H9 (cell line): ENCODE data around the gene TMEM116. TPM values are rescaled to one million over a fixed set of nuclear protein-coding genes. Genes with fewer than 3 reads are reported as not detected.
"Not testable (repeated sequence)": the region's sequence is repeated elsewhere in the genome, so short reads cannot be mapped to it uniquely, and the experiment has no call there.

Source experiments
- DNase-seq: peaks from one replicate; pipeline ENCODE4 v3.0.0-alpha.2; 2017
- H2AFZ ChIP-seq: one replicate; pipeline ENCODE4 v1.6.1; 2013; ENCODE audit warnings: mild to moderate bottlenecking, low read length, control low read depth, moderate library complexity
- H2AK5ac ChIP-seq: 2 replicates; pipeline ENCODE4 v1.6.1; 2013; ENCODE audit warnings: low read length, control low read depth, mixed read lengths; ENCODE audit not compliant: insufficient read length
- H2BK120ac ChIP-seq: one replicate; pipeline ENCODE4 v1.6.1; 2013; ENCODE audit warnings: low read depth, mild to moderate bottlenecking, low read length, control low read depth, inconsistent platforms; ENCODE audit not compliant: poor library complexity, severe bottlenecking
- H2BK12ac ChIP-seq: 2 replicates; pipeline ENCODE4 v1.6.1; 2013; ENCODE audit warnings: low read length, control low read depth, mixed read lengths, low read depth; ENCODE audit not compliant: insufficient read length
- H2BK15ac ChIP-seq: 2 replicates; pipeline ENCODE4 v1.6.1; 2013; ENCODE audit warnings: low read depth, low read length, control low read depth
- H2BK20ac ChIP-seq: one replicate; pipeline ENCODE4 v1.6.1; 2013; ENCODE audit warnings: low read depth, mild to moderate bottlenecking, low read length, control low read depth, inconsistent platforms; ENCODE audit not compliant: poor library complexity, severe bottlenecking
- H2BK5ac ChIP-seq: 2 replicates; pipeline ENCODE4 v1.6.1; 2013; ENCODE audit warnings: low read length, control low read depth, mixed read lengths; ENCODE audit not compliant: insufficient read length
- H3K14ac ChIP-seq: 2 replicates; pipeline ENCODE4 v1.6.1; 2013; ENCODE audit warnings: low read length, control low read depth; ENCODE audit not compliant: insufficient read depth
- H3K18ac ChIP-seq: 2 replicates; pipeline ENCODE4 v1.6.1; 2013; ENCODE audit warnings: low read depth, mild to moderate bottlenecking, mixed read lengths, low read length, control low read depth; ENCODE audit not compliant: insufficient read length
- H3K23ac ChIP-seq: 2 replicates; pipeline ENCODE4 v1.6.1; 2013; ENCODE audit warnings: low read length, control low read depth, mixed read lengths, low read depth; ENCODE audit not compliant: insufficient read length
- H3K23me2 ChIP-seq: 2 replicates; pipeline ENCODE4 v1.6.1; 2013; ENCODE audit warnings: low read depth, mild to moderate bottlenecking, mixed read lengths, low read length, control low read depth; ENCODE audit not compliant: insufficient read length, poor library complexity, severe bottlenecking
- H3K27ac ChIP-seq: 2 replicates; pipeline ENCODE4 v1.5.1; 2013; ENCODE audit warnings: low read length, control low read depth, mixed read lengths, low read depth; ENCODE audit not compliant: insufficient read length
- H3K27me3 ChIP-seq: 2 replicates; pipeline ENCODE4 v1.6.1; 2013; ENCODE audit warnings: low read length, control low read depth, inconsistent platforms; ENCODE audit not compliant: insufficient read depth
- H3K4ac ChIP-seq: 2 replicates; pipeline ENCODE4 v1.6.1; 2013; ENCODE audit warnings: low read depth, mild to moderate bottlenecking, control low read depth, inconsistent platforms, low read length, moderate library complexity
- H3K4me1 ChIP-seq: 2 replicates; pipeline ENCODE4 v1.6.1; 2013; ENCODE audit warnings: low read length, control low read depth, inconsistent platforms; ENCODE audit not compliant: insufficient read depth
- H3K4me2 ChIP-seq: 2 replicates; pipeline ENCODE4 v1.6.1; 2013; ENCODE audit warnings: low read length, control low read depth, mixed read lengths; ENCODE audit not compliant: insufficient read length, insufficient read depth
- H3K56ac ChIP-seq: 2 replicates; pipeline ENCODE4 v1.6.1; 2013; ENCODE audit warnings: low read depth, mild to moderate bottlenecking, mixed read lengths, low read length, control low read depth; ENCODE audit not compliant: insufficient read length
- H3K79me1 ChIP-seq: 2 replicates; pipeline ENCODE4 v1.6.1; 2013; ENCODE audit warnings: low read depth, mild to moderate bottlenecking, moderate library complexity, low read length, control low read depth, inconsistent platforms; ENCODE audit not compliant: insufficient read depth, poor library complexity, severe bottlenecking
- H3K79me2 ChIP-seq: 2 replicates; pipeline ENCODE4 v1.6.1; 2013; ENCODE audit warnings: low read length, control low read depth, inconsistent platforms; ENCODE audit not compliant: insufficient read depth
- H3K9ac ChIP-seq: 2 replicates; pipeline ENCODE4 v1.6.1; 2013; ENCODE audit warnings: low read length, control low read depth, mixed read lengths; ENCODE audit not compliant: insufficient read length; ENCODE audit errors: extremely low read depth
- H3K9me3 ChIP-seq: one replicate; pipeline ENCODE4 v1.6.1; 2013; ENCODE audit warnings: low read depth, low read length, inconsistent platforms; ENCODE audit not compliant: control insufficient read depth
- H3T11ph ChIP-seq: one replicate; pipeline ENCODE4 v1.6.1; 2013; ENCODE audit warnings: mild to moderate bottlenecking, low read length, control low read depth, inconsistent platforms
- H4K20me1 ChIP-seq: one replicate; pipeline ENCODE4 v1.6.1; 2013; ENCODE audit not compliant: control insufficient read depth, insufficient read length, insufficient read depth
- H4K5ac ChIP-seq: 2 replicates; pipeline ENCODE4 v1.6.1; 2013; ENCODE audit warnings: low read depth, mild to moderate bottlenecking, mixed read lengths, low read length, control low read depth; ENCODE audit not compliant: insufficient read length
- H4K8ac ChIP-seq: replicated peaks from 2 replicates; pipeline ENCODE4 v1.6.1; 2013; ENCODE audit warnings: low read length, control low read depth, mixed read lengths, low read depth; ENCODE audit not compliant: insufficient read length
- H4K91ac ChIP-seq: 2 replicates; pipeline ENCODE4 v1.6.1; 2013; ENCODE audit warnings: low read depth, mild to moderate bottlenecking, moderate library complexity, mixed read lengths, low read length, control low read depth; ENCODE audit not compliant: insufficient read length
- H3K27ac Mint-ChIP-seq, 3 experiments: 2 replicates in 2 of 3; 3 replicates in 1 of 3; pipeline ENCODE4 v1.8.0; 2020 to 2021; ENCODE audit warnings: mixed read lengths in 3 of 3, mild to moderate bottlenecking in 1 of 3, moderate library complexity in 1 of 3
- H3K27me3 Mint-ChIP-seq: 2 replicates; pipeline ENCODE4 v1.8.0; 2021; ENCODE audit warnings: low read depth, mild to moderate bottlenecking, moderate library complexity, mixed read lengths
- H3K36me3 Mint-ChIP-seq, 3 experiments: 2 replicates in 2 of 3; 3 replicates in 1 of 3; pipeline ENCODE4 v1.8.0; 2020 to 2021; ENCODE audit warnings: low read depth in 3 of 3, mixed read lengths in 3 of 3; ENCODE audit not compliant: insufficient read depth in 1 of 3
- H3K4me1 Mint-ChIP-seq, 2 experiments: 2 replicates each; pipeline ENCODE4 v1.8.0; 2020; ENCODE audit warnings: mixed read lengths in 2 of 2
- H3K4me3 Mint-ChIP-seq, 2 experiments: 2 replicates in 1 of 2; 3 replicates in 1 of 2; pipeline ENCODE4 v1.8.0; 2020 to 2021; ENCODE audit warnings: mild to moderate bottlenecking in 2 of 2, mixed read lengths in 2 of 2, moderate library complexity in 1 of 2
- H3K9me3 Mint-ChIP-seq, 2 experiments: 2 replicates in 1 of 2; 3 replicates in 1 of 2; pipeline ENCODE4 v1.8.0; 2020; ENCODE audit warnings: mild to moderate bottlenecking in 2 of 2, mixed read lengths in 2 of 2, moderate library complexity in 1 of 2
- CTCF ChIP-seq: fragments of 200-600 bp; sonication (generic); conservative IDR thresholded peaks from 3 replicates; pipeline ENCODE4 v1.8.0; 2021; ENCODE audit warnings: antibody characterized with exemption, mild to moderate bottlenecking
- WGBS: extraction: QIAGEN DNeasy Blood & Tissue Kit; methylation state at CpG from one replicate; pipeline ENCODE4 v1.1.7; 2013; ENCODE audit warnings: missing lambda C conversion rate, low lambda C conversion rate, mixed read lengths; ENCODE audit not compliant: insufficient read length; ENCODE audit errors: extremely low coverage; 5-methylcytosine and 5-hydroxymethylcytosine counted together
- total RNA-seq: library from RNA; stranded (reverse); gene quantifications from 2 replicates; pipeline ENCODE4 v1.2.1, GENCODE V29; 2021

Gene TMEM116
- total RNA-seq, 1 experiment from 2014 or later: 10.8 TPM

DNA sequence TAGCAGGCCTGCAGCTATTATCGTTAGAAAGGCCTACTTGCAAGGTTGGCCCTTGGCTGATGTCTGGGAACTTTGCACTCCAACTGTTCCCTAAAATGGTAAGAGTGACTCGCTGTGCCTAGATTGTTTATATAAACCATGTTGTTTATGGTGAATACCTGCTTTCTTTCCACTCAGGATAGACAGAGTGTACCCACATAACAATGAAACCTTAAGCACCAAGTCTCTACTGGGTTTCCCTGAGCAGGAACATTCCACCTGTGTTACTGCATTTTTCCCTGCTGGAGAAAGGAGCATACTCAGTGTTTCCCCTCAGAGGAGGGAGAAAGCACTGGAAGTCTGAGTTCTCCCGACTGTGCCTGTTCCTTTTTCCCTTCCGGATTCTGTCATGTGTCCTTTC is 33.0 kb upstream of the TMEM116 start:
- H2BK15ac ChIP-seq: no peak overlapping the region
- no peak overlapping the region for H4K5ac ChIP-seq
- H2BK5ac ChIP-seq: no peak overlapping the region
- no peaks in the 10 kb centered on the region for H3K9me3 ChIP-seq
- no peak for TF ChIP-seq CTCF
- H4K91ac ChIP-seq: no peak overlapping the region
- H2BK12ac ChIP-seq: no peak overlapping the region
- peaks cover 3% of the 10 kb centered on the region; the same call in 1 of the 2 replicates for H3K79me2 ChIP-seq
- H3K36me3 Mint-ChIP-seq: peaks cover 51 to 87% (median 66%) of the 10 kb centered on the region in 3 experiments
- H2BK20ac ChIP-seq: no peak overlapping the region
- no peak overlapping the region for H3T11ph ChIP-seq
- no CpG with 5 or more reads among the region's 4 CpGs for WGBS
- no peak overlapping the region for H3K56ac ChIP-seq
- H3K4me3 Mint-ChIP-seq: no peak overlapping the region
- H3K27ac Mint-ChIP-seq: no peak overlapping the region
- H3K4ac ChIP-seq: no peak overlapping the region
- H3K4me1 Mint-ChIP-seq: no peaks in the 10 kb centered on the region
- no peak overlapping the region for H3K18ac ChIP-seq
- H4K8ac ChIP-seq: no peak overlapping the region
- H3K27me3 ChIP-seq: no peaks in the 10 kb centered on the region
- no peak overlapping the region for H3K9ac ChIP-seq
- DNase-seq: no peak
- no peaks in the 10 kb centered on the region for H3K9me3 Mint-ChIP-seq
- H3K4me2 ChIP-seq: no peak overlapping the region
- H3K79me1 ChIP-seq: no peaks in the 10 kb centered on the region
- no peaks in the 10 kb centered on the region for H3K27me3 Mint-ChIP-seq
- H3K23ac ChIP-seq: no peak overlapping the region
- H3K27ac ChIP-seq: no peak overlapping the region
- H3K14ac ChIP-seq: no peak overlapping the region
- no peaks in the 10 kb centered on the region for H3K4me1 ChIP-seq
- H2AFZ ChIP-seq: no peak overlapping the region
- H4K20me1 ChIP-seq: no peaks in the 10 kb centered on the region
- no peaks in the 10 kb centered on the region for H3K23me2 ChIP-seq
- no peak overlapping the region for H2AK5ac ChIP-seq
- H2BK120ac ChIP-seq: no peak overlapping the region

GRCh38 chr12:112036614-112037013 is 23.6 kb upstream of the TMEM116 start:
- H3K4me1 ChIP-seq, H3K23me2 ChIP-seq, H3K4ac ChIP-seq, H2AFZ ChIP-seq, H3K79me2 ChIP-seq, H3K79me1 ChIP-seq, H3T11ph ChIP-seq, H3K9me3 ChIP-seq, H3K18ac ChIP-seq, H2BK120ac ChIP-seq, H4K5ac ChIP-seq, H3K4me3 Mint-ChIP-seq, H3K14ac ChIP-seq, H3K4me2 ChIP-seq, H3K9me3 Mint-ChIP-seq, H2AK5ac ChIP-seq, H2BK5ac ChIP-seq, H3K56ac ChIP-seq, H3K23ac ChIP-seq, H2BK12ac ChIP-seq, H3K27me3 Mint-ChIP-seq, DNase-seq, H3K27me3 ChIP-seq, H2BK15ac ChIP-seq, H2BK20ac ChIP-seq, H4K20me1 ChIP-seq, H4K91ac ChIP-seq, H3K27ac ChIP-seq, H3K9ac ChIP-seq, H4K8ac ChIP-seq: not testable (repeated sequence)
- H3K4me1 Mint-ChIP-seq: peaks cover 15 to 24% of the 10 kb centered on the region in 2 experiments
- H3K36me3 Mint-ChIP-seq: peaks cover 43 to 85% (median 67%) of the 10 kb centered on the region in 3 experiments; a peak in 6 of 7 replicates
- WGBS: no CpG with 5 or more reads among the region's 12 CpGs
- H3K27ac Mint-ChIP-seq: peak overlapping the region in 2 of 3 experiments; percentile 65 to 76; a peak in 3 of 7 replicates
